RWPE2 (cell line): ENCODE data around the gene TDRD3.

ENCODE experiments used
- ATAC-seq: fragments of 200-7000 bp; cut with Tn5 transposase; 3 replicates; pipeline ENCODE4 v1.9.1; 2021; ENCODE audit warnings: low read depth
- DNase-seq: peaks from one replicate; pipeline ENCODE4 v3.0.0-alpha.2; 2020; ENCODE audit warnings: low spot score
- H3K27ac ChIP-seq: fragments of 450-650 bp; 2 replicates; pipeline ENCODE4 v1.5.1; 2017; ENCODE audit warnings: mild to moderate bottlenecking; ENCODE audit not compliant: poor library complexity, severe bottlenecking
- H3K27me3 ChIP-seq: fragments of 250-450 bp; sonication (Bioruptor Pico); 2 replicates; pipeline ENCODE4 v1.5.1; 2021; ENCODE audit warnings: mild to moderate bottlenecking, moderate library complexity; ENCODE audit not compliant: insufficient read depth, poor library complexity, severe bottlenecking
- H3K36me3 ChIP-seq: fragments of 250-450 bp; sonication (Bioruptor Pico); 2 replicates; pipeline ENCODE4 v1.5.1; 2020; ENCODE audit warnings: low read depth, mild to moderate bottlenecking, moderate library complexity
- H3K4me1 ChIP-seq: fragments of 250-450 bp; sonication (Bioruptor Pico); 2 replicates; pipeline ENCODE4 v1.5.1; 2021; ENCODE audit warnings: mild to moderate bottlenecking, moderate library complexity; ENCODE audit not compliant: insufficient read depth, poor library complexity, severe bottlenecking
- H3K4me3 ChIP-seq: fragments of 250-450 bp; sonication (Bioruptor Pico); 2 replicates; pipeline ENCODE4 v1.5.1; 2021; ENCODE audit warnings: mild to moderate bottlenecking, moderate library complexity; ENCODE audit not compliant: severe bottlenecking
- H3K9me3 ChIP-seq: fragments of 250-450 bp; sonication (Bioruptor Pico); 2 replicates; pipeline ENCODE4 v1.5.1; 2021; ENCODE audit warnings: mild to moderate bottlenecking, moderate library complexity; ENCODE audit not compliant: severe bottlenecking
- TF ChIP-seq, protein P1 (sequence below): fragments of 450-650 bp; IDR thresholded peaks from one replicate; pipeline ENCODE4 v1.5.1; 2017; ENCODE audit warnings: mild to moderate bottlenecking, moderate library complexity; ENCODE audit not compliant: poor library complexity, severe bottlenecking

Gene TDRD3

DNA sequence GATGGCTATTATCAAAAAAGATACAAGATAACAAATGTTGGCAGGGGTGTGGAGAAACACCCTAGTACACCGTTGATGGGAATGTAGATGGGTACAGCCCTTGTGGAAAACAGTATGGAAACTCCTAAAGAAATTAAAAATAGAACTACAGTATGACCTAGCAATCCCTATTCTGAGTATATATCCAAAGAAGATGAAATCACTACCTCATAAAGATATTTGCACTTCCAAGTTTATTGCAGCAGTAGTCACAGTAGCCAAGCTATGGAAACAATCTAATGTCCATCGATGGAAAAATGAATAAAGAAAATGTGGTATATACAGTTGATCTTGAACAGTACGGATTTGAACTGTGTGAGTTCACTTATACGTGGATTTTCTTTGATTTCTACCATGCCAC, 28.3 kb downstream of the TDRD3 start:
- no peak overlapping the region for H3K27ac ChIP-seq
- no peaks in the 10 kb centered on the region for H3K4me1 ChIP-seq
- H3K4me3 ChIP-seq = no peak overlapping the region
- TF ChIP-seq, protein P1, sequence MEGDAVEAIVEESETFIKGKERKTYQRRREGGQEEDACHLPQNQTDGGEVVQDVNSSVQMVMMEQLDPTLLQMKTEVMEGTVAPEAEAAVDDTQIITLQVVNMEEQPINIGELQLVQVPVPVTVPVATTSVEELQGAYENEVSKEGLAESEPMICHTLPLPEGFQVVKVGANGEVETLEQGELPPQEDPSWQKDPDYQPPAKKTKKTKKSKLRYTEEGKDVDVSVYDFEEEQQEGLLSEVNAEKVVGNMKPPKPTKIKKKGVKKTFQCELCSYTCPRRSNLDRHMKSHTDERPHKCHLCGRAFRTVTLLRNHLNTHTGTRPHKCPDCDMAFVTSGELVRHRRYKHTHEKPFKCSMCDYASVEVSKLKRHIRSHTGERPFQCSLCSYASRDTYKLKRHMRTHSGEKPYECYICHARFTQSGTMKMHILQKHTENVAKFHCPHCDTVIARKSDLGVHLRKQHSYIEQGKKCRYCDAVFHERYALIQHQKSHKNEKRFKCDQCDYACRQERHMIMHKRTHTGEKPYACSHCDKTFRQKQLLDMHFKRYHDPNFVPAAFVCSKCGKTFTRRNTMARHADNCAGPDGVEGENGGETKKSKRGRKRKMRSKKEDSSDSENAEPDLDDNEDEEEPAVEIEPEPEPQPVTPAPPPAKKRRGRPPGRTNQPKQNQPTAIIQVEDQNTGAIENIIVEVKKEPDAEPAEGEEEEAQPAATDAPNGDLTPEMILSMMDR = no peak
- no peaks in the 10 kb centered on the region for H3K9me3 ChIP-seq
- DNase-seq (no peak), ATAC-seq (no peak)
- H3K36me3 ChIP-seq = no peaks in the 10 kb centered on the region
- no peaks in the 10 kb centered on the region for H3K27me3 ChIP-seq

- TF ChIP-seq, protein P1 = no peak
- Histone ChIP-seq H3K36me3 (no peaks in the 10 kb centered on the region), H3K9me3 (no peaks in the 10 kb centered on the region), H3K4me3 (no peak overlapping the region), H3K27ac (no peak overlapping the region), H3K27me3 (no peaks in the 10 kb centered on the region), H3K4me1 (no peaks in the 10 kb centered on the region)
- DNase-seq (no peak), ATAC-seq (no peak)
Observed at GRCh38 chr13:60426075-60426474, 29.1 kb downstream of the TDRD3 start.

GRCh38 chr13:60427285-60427684, 30.3 kb downstream of the TDRD3 start:
- H3K27me3 ChIP-seq = no peaks in the 10 kb centered on the region

GRCh38 chr13:60431108-60431700, 34.2 kb downstream of the TDRD3 start:
- Histone ChIP-seq H3K27me3 (no peaks in the 10 kb centered on the region), H3K36me3 (no peaks in the 10 kb centered on the region), H3K4me1 (no peaks in the 10 kb centered on the region), H3K27ac (no peak overlapping the region), H3K4me3 (no peak overlapping the region), H3K9me3 (no peaks in the 10 kb centered on the region)
- ATAC-seq (0 out of 3 replicates have a peak, but pooled peaks have one; percentile 53), DNase-seq (no peak)
- TF ChIP-seq, protein P1 = peak; percentile 92

More at GRCh38 chr13:60427285-60427684, 30.3 kb downstream of the TDRD3 start:
- DNase-seq (no peak), ATAC-seq (no peak)
- Histone ChIP-seq H3K4me1 (no peaks in the 10 kb centered on the region), H3K27ac (no peak overlapping the region), H3K9me3 (no peaks in the 10 kb centered on the region), H3K36me3 (no peaks in the 10 kb centered on the region), H3K4me3 (no peak overlapping the region)
- TF ChIP-seq, protein P1 = no peak

DNA sequence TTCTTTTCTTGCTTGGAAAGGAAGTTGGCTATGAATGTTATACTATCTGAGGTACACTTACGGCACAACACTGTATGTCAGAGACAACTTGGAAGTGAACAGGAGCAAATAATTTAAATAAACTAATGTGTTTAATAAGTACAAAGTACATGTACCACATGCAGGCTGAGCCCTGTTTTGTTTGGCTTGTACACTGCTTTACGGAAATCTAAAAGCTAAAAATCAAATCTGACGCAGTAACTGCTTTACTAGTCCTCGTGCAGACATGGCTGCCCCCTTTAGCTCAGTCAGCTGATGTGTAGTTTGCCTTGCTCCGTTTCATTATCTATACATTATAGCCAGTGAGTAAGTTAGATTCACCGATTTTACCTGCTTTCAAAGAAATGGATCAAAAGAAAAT, 36.5 kb downstream of the TDRD3 start:
- Histone ChIP-seq H3K4me3 (no peak overlapping the region), H3K27ac (no peak overlapping the region), H3K9me3 (no peaks in the 10 kb centered on the region), H3K4me1 (no peaks in the 10 kb centered on the region), H3K36me3 (no peaks in the 10 kb centered on the region), H3K27me3 (no peaks in the 10 kb centered on the region)
- ATAC-seq = no peak
- no peak for DNase-seq
- TF ChIP-seq, protein P1 = no peak
